GM23338 (cell line): ENCODE data around the gene MPRIP. TPM values are rescaled to one million over a fixed set of nuclear protein-coding genes. Genes with fewer than 3 reads are reported as not detected.

Source experiments
- ATAC-seq: fragments of 200-7000 bp; cut with Tn5 transposase; 3 replicates; pipeline ENCODE4 v1.9.1; 2020
- DNase-seq: peaks from one replicate; pipeline ENCODE4 v3.0.0-alpha.2; 2015; ENCODE audit warnings: low spot score
- H2AFZ ChIP-seq: fragments of 200-600 bp; sonication (generic); 2 replicates; pipeline ENCODE4 v1.8.0; 2016; ENCODE audit warnings: antibody characterized with exemption, mild to moderate bottlenecking, moderate library complexity
- H3F3A ChIP-seq: fragments of 200-600 bp; sonication (generic); replicated peaks from 2 replicates; pipeline ENCODE4 v1.8.0; 2017; ENCODE audit warnings: antibody characterized with exemption, mixed run types, low read depth
- H3K27ac ChIP-seq: fragments of 200-600 bp; sonication (generic); 2 replicates; pipeline ENCODE4 v1.6.1; 2016; ENCODE audit warnings: low read depth
- H3K27me3 ChIP-seq: fragments of 200-600 bp; sonication (generic); 2 replicates; pipeline ENCODE4 v1.8.0; 2016; ENCODE audit warnings: mild to moderate bottlenecking, mixed run types, moderate library complexity; ENCODE audit not compliant: insufficient read depth
- H3K36me3 ChIP-seq: fragments of 200-600 bp; sonication (generic); 2 replicates; pipeline ENCODE4 v1.8.0; 2016; ENCODE audit warnings: mild to moderate bottlenecking; ENCODE audit not compliant: insufficient read depth
- H3K4me1 ChIP-seq: fragments of 200-600 bp; sonication (generic); 2 replicates; pipeline ENCODE4 v1.8.0; 2016; ENCODE audit warnings: mild to moderate bottlenecking, moderate library complexity; ENCODE audit not compliant: insufficient read depth
- H3K4me2 ChIP-seq: fragments of 200-600 bp; sonication (generic); 2 replicates; pipeline ENCODE4 v1.7.1; 2017; ENCODE audit warnings: mixed run types
- H3K4me3 ChIP-seq: fragments of 200-600 bp; sonication (generic); 2 replicates; pipeline ENCODE4 v1.6.1; 2016; ENCODE audit warnings: mixed run types
- H3K79me2 ChIP-seq: fragments of 200-600 bp; sonication (generic); replicated peaks from 2 replicates; pipeline ENCODE4 v1.8.0; 2017; ENCODE audit warnings: mild to moderate bottlenecking; ENCODE audit not compliant: insufficient read depth
- H3K9me2 ChIP-seq: fragments of 200-600 bp; sonication (generic); 2 replicates; pipeline ENCODE4 v1.8.0; 2017; ENCODE audit not compliant: insufficient read depth
- H4K20me1 ChIP-seq: fragments of 200-600 bp; sonication (generic); replicated peaks from 2 replicates; pipeline ENCODE4 v1.8.0; 2017; ENCODE audit warnings: mild to moderate bottlenecking; ENCODE audit not compliant: insufficient read depth
- H3K27ac Mint-ChIP-seq: 2 replicates; pipeline ENCODE4 v1.8.0; 2020; ENCODE audit warnings: inconsistent platforms, mild to moderate bottlenecking, moderate library complexity, mixed read lengths
- H3K27me3 Mint-ChIP-seq: 3 replicates; pipeline ENCODE4 v1.8.0; 2022; ENCODE audit warnings: low read depth, mild to moderate bottlenecking, moderate library complexity, mixed read lengths, inconsistent platforms; ENCODE audit not compliant: insufficient read depth, poor library complexity
- H3K36me3 Mint-ChIP-seq: 3 replicates; pipeline ENCODE4 v1.8.0; 2021; ENCODE audit warnings: low read depth, mild to moderate bottlenecking, inconsistent platforms, moderate library complexity, mixed read lengths
- H3K4me1 Mint-ChIP-seq: 3 replicates; pipeline ENCODE4 v1.8.0; 2020; ENCODE audit warnings: mild to moderate bottlenecking, inconsistent platforms, mixed read lengths
- H3K4me3 Mint-ChIP-seq: 3 replicates; pipeline ENCODE4 v1.8.0; 2021; ENCODE audit warnings: moderate library complexity, mild to moderate bottlenecking, inconsistent platforms, mixed read lengths
- H3K9me3 Mint-ChIP-seq: 3 replicates; pipeline ENCODE4 v1.8.0; 2020; ENCODE audit warnings: moderate library complexity, mild to moderate bottlenecking, inconsistent platforms, mixed read lengths
- CTCF ChIP-seq, 2 experiments: fragments of 200-600 bp in 1 of 2; sonication (generic) in 1 of 2; conservative IDR thresholded peaks; 2 replicates each; pipeline versions ENCODE4 v1.5.1 to v1.6.1; 2016 to 2017; ENCODE audit warnings: antibody characterized with exemption in 2 of 2, low read depth in 2 of 2, mild to moderate bottlenecking in 2 of 2, moderate library complexity in 1 of 2
- ETS1 ChIP-seq: IDR thresholded peaks from 2 replicates; pipeline ENCODE4 v1.6.1; 2016; ENCODE audit warnings: antibody characterized with exemption
- EZH2 ChIP-seq: fragments of 200-600 bp; sonication (generic); IDR thresholded peaks from one replicate; pipeline ENCODE4 v1.8.0; 2017; ENCODE audit warnings: antibody characterized with exemption, mild to moderate bottlenecking, low read depth; ENCODE audit not compliant: unreplicated experiment
- EZH2phosphoT487 ChIP-seq: fragments of 200-600 bp; sonication (generic); IDR thresholded peaks from one replicate; pipeline ENCODE4 v1.8.1; 2018; ENCODE audit warnings: antibody characterized with exemption; ENCODE audit not compliant: unreplicated experiment
- JUNB ChIP-seq: IDR thresholded peaks from one replicate; pipeline ENCODE4 v1.6.1; 2016; ENCODE audit warnings: antibody characterized with exemption; ENCODE audit not compliant: unreplicated experiment
- NANOG ChIP-seq: IDR thresholded peaks from 2 replicates; pipeline ENCODE4 v1.6.1; 2016; ENCODE audit warnings: antibody characterized with exemption, borderline replicate concordance
- POLR2AphosphoS5 ChIP-seq: IDR thresholded peaks from 2 replicates; pipeline ENCODE4 v1.6.1; 2016; ENCODE audit warnings: antibody characterized with exemption, low read depth
- STAT1 ChIP-seq: IDR thresholded peaks from one replicate; pipeline ENCODE4 v1.6.1; 2016; ENCODE audit warnings: antibody characterized with exemption; ENCODE audit not compliant: unreplicated experiment
- ZNF114 ChIP-seq: fragments of 250-450 bp; sonication (Bioruptor Pico); IDR thresholded peaks from 2 replicates; pipeline ENCODE4 v1.5.0; 2020; ENCODE audit warnings: mild to moderate bottlenecking, moderate library complexity
- ZNF462 ChIP-seq: fragments of 250-450 bp; sonication (Bioruptor Pico); IDR thresholded peaks from 2 replicates; pipeline ENCODE4 v1.5.0; 2020; ENCODE audit warnings: mild to moderate bottlenecking, moderate library complexity
- polyA plus RNA-seq: library from polyadenylated mRNA; unstranded; fragments of >200 nt; fragmentation: Nextera tagmentation; extraction: Ambion mirVana; gene quantifications from 2 replicates; pipeline ENCODE4 v1.2.1, GENCODE V29; 2016
- total RNA-seq: library from RNA; depleted of rRNA; stranded (reverse); fragments of >200 nt; shearing (Covaris generic); gene quantifications from 2 replicates; pipeline ENCODE4 v1.2.3, GENCODE V29; 2014

MPRIP gene
- total and polyA plus RNA-seq, 2 experiments from 2014 or later: 39.3 to 113 TPM

GRCh38 chr17:17106756-17107155, 64.5 kb downstream of the MPRIP start (continued):
- TF ChIP-seq JUNB: no peak
- no peak for TF ChIP-seq NANOG
- TF ChIP-seq ZNF114: no peak
- no peak for TF ChIP-seq CTCF (conservative IDR thresholded peaks at IDR 0.05; ENCODE audit: low read depth in 2 of 2)
- no peak for TF ChIP-seq STAT1
- TF ChIP-seq ETS1: no peak
- TF ChIP-seq POLR2AphosphoS5: no peak
- no peak for TF ChIP-seq EZH2phosphoT487

- no peaks in the 10 kb centered on the region; the same call in 1 of the 2 replicates for H3K4me1 ChIP-seq
- H3K27ac ChIP-seq: no peak overlapping the region
- H3K4me2 ChIP-seq: no peak overlapping the region
- H3K79me2 ChIP-seq: peaks cover 12% of the 10 kb centered on the region
- H3K9me2 ChIP-seq: no peaks in the 10 kb centered on the region
- H3K4me1 Mint-ChIP-seq: peaks cover 19% of the 10 kb centered on the region
- H3K4me3 ChIP-seq: no peak overlapping the region
- DNase-seq (no peak), ATAC-seq (no peak)
- no peak overlapping the region for H2AFZ ChIP-seq
- H3K36me3 Mint-ChIP-seq: no peaks in the 10 kb centered on the region
- H3K9me3 Mint-ChIP-seq: no peaks in the 10 kb centered on the region
- peaks cover 12% of the 10 kb centered on the region for H3K27me3 Mint-ChIP-seq
- H3F3A ChIP-seq: no peaks in the 10 kb centered on the region
- peaks cover 9% of the 10 kb centered on the region; the same call in 1 of the 2 replicates for H4K20me1 ChIP-seq
- TF ChIP-seq NANOG (no peak), ZNF462 (CRISPR knock-in tag) (no peak), EZH2 (no peak), EZH2phosphoT487 (no peak)
- peak overlapping the region; percentile 64; the same call in 1 of the 2 replicates for H3K27ac Mint-ChIP-seq
- no peaks in the 10 kb centered on the region for H3K27me3 ChIP-seq
- H3K36me3 ChIP-seq: no peaks in the 10 kb centered on the region
- no peak overlapping the region for H3K4me3 Mint-ChIP-seq
Observed at GRCh38 chr17:17107281-17107680, 65.0 kb downstream of the MPRIP start.
